GM23338 (cell line): ENCODE measurements around the gene SLC16A5. TPM values are rescaled to one million over a fixed set of nuclear protein-coding genes. Genes with fewer than 3 reads are reported as not detected.

ENCODE experiments used
- ATAC-seq: fragments of 200-7000 bp; cut with Tn5 transposase; 3 replicates; pipeline ENCODE4 v1.9.1; 2020
- DNase-seq: peaks from one replicate; pipeline ENCODE4 v3.0.0-alpha.2; 2015; ENCODE audit warnings: low spot score
- H2AFZ ChIP-seq: fragments of 200-600 bp; sonication (generic); 2 replicates; pipeline ENCODE4 v1.8.0; 2016; ENCODE audit warnings: antibody characterized with exemption, mild to moderate bottlenecking, moderate library complexity
- H3F3A ChIP-seq: fragments of 200-600 bp; sonication (generic); replicated peaks from 2 replicates; pipeline ENCODE4 v1.8.0; 2017; ENCODE audit warnings: antibody characterized with exemption, mixed run types, low read depth
- H3K27ac ChIP-seq: fragments of 200-600 bp; sonication (generic); 2 replicates; pipeline ENCODE4 v1.6.1; 2016; ENCODE audit warnings: low read depth
- H3K27me3 ChIP-seq: fragments of 200-600 bp; sonication (generic); 2 replicates; pipeline ENCODE4 v1.8.0; 2016; ENCODE audit warnings: mild to moderate bottlenecking, mixed run types, moderate library complexity; ENCODE audit not compliant: insufficient read depth
- H3K36me3 ChIP-seq: fragments of 200-600 bp; sonication (generic); 2 replicates; pipeline ENCODE4 v1.8.0; 2016; ENCODE audit warnings: mild to moderate bottlenecking; ENCODE audit not compliant: insufficient read depth
- H3K4me1 ChIP-seq: fragments of 200-600 bp; sonication (generic); 2 replicates; pipeline ENCODE4 v1.8.0; 2016; ENCODE audit warnings: mild to moderate bottlenecking, moderate library complexity; ENCODE audit not compliant: insufficient read depth
- H3K4me2 ChIP-seq: fragments of 200-600 bp; sonication (generic); 2 replicates; pipeline ENCODE4 v1.7.1; 2017; ENCODE audit warnings: mixed run types
- H3K4me3 ChIP-seq: fragments of 200-600 bp; sonication (generic); 2 replicates; pipeline ENCODE4 v1.6.1; 2016; ENCODE audit warnings: mixed run types
- H3K79me2 ChIP-seq: fragments of 200-600 bp; sonication (generic); replicated peaks from 2 replicates; pipeline ENCODE4 v1.8.0; 2017; ENCODE audit warnings: mild to moderate bottlenecking; ENCODE audit not compliant: insufficient read depth
- H3K9me2 ChIP-seq: fragments of 200-600 bp; sonication (generic); 2 replicates; pipeline ENCODE4 v1.8.0; 2017; ENCODE audit not compliant: insufficient read depth
- H4K20me1 ChIP-seq: fragments of 200-600 bp; sonication (generic); replicated peaks from 2 replicates; pipeline ENCODE4 v1.8.0; 2017; ENCODE audit warnings: mild to moderate bottlenecking; ENCODE audit not compliant: insufficient read depth
- H3K27ac Mint-ChIP-seq: 2 replicates; pipeline ENCODE4 v1.8.0; 2020; ENCODE audit warnings: inconsistent platforms, mild to moderate bottlenecking, moderate library complexity, mixed read lengths
- H3K27me3 Mint-ChIP-seq: 3 replicates; pipeline ENCODE4 v1.8.0; 2022; ENCODE audit warnings: low read depth, mild to moderate bottlenecking, moderate library complexity, mixed read lengths, inconsistent platforms; ENCODE audit not compliant: insufficient read depth, poor library complexity
- H3K36me3 Mint-ChIP-seq: 3 replicates; pipeline ENCODE4 v1.8.0; 2021; ENCODE audit warnings: low read depth, mild to moderate bottlenecking, inconsistent platforms, moderate library complexity, mixed read lengths
- H3K4me1 Mint-ChIP-seq: 3 replicates; pipeline ENCODE4 v1.8.0; 2020; ENCODE audit warnings: mild to moderate bottlenecking, inconsistent platforms, mixed read lengths
- H3K4me3 Mint-ChIP-seq: 3 replicates; pipeline ENCODE4 v1.8.0; 2021; ENCODE audit warnings: moderate library complexity, mild to moderate bottlenecking, inconsistent platforms, mixed read lengths
- H3K9me3 Mint-ChIP-seq: 3 replicates; pipeline ENCODE4 v1.8.0; 2020; ENCODE audit warnings: moderate library complexity, mild to moderate bottlenecking, inconsistent platforms, mixed read lengths
- CREB1 ChIP-seq: fragments of 250-450 bp; sonication (Bioruptor Pico); IDR thresholded peaks from 2 replicates; pipeline ENCODE4 v1.5.0; 2020; ENCODE audit warnings: low read depth, mild to moderate bottlenecking, moderate library complexity
- CTCF ChIP-seq, 2 experiments: fragments of 200-600 bp in 1 of 2; sonication (generic) in 1 of 2; conservative IDR thresholded peaks; 2 replicates each; pipeline versions ENCODE4 v1.5.1 to v1.6.1; 2016 to 2017; ENCODE audit warnings: antibody characterized with exemption in 2 of 2, low read depth in 2 of 2, mild to moderate bottlenecking in 2 of 2, moderate library complexity in 1 of 2
- EZH2 ChIP-seq: fragments of 200-600 bp; sonication (generic); IDR thresholded peaks from one replicate; pipeline ENCODE4 v1.8.0; 2017; ENCODE audit warnings: antibody characterized with exemption, mild to moderate bottlenecking, low read depth; ENCODE audit not compliant: unreplicated experiment
- EZH2phosphoT487 ChIP-seq: fragments of 200-600 bp; sonication (generic); IDR thresholded peaks from one replicate; pipeline ENCODE4 v1.8.1; 2018; ENCODE audit warnings: antibody characterized with exemption; ENCODE audit not compliant: unreplicated experiment
- JUNB ChIP-seq: IDR thresholded peaks from one replicate; pipeline ENCODE4 v1.6.1; 2016; ENCODE audit warnings: antibody characterized with exemption; ENCODE audit not compliant: unreplicated experiment
- NANOG ChIP-seq: IDR thresholded peaks from 2 replicates; pipeline ENCODE4 v1.6.1; 2016; ENCODE audit warnings: antibody characterized with exemption, borderline replicate concordance
- POLR2AphosphoS5 ChIP-seq: IDR thresholded peaks from 2 replicates; pipeline ENCODE4 v1.6.1; 2016; ENCODE audit warnings: antibody characterized with exemption, low read depth
- REST ChIP-seq: IDR thresholded peaks from one replicate; pipeline ENCODE4 v1.6.1; 2018; ENCODE audit warnings: antibody characterized with exemption; ENCODE audit not compliant: unreplicated experiment
- ZNF114 ChIP-seq: fragments of 250-450 bp; sonication (Bioruptor Pico); IDR thresholded peaks from 2 replicates; pipeline ENCODE4 v1.5.0; 2020; ENCODE audit warnings: mild to moderate bottlenecking, moderate library complexity
- ZNF331 ChIP-seq: fragments of 250-450 bp; sonication (Bioruptor Pico); IDR thresholded peaks from 2 replicates; pipeline ENCODE4 v1.5.0; 2020; ENCODE audit warnings: low read depth, mild to moderate bottlenecking, moderate library complexity
- ZNF462 ChIP-seq: fragments of 250-450 bp; sonication (Bioruptor Pico); IDR thresholded peaks from 2 replicates; pipeline ENCODE4 v1.5.0; 2020; ENCODE audit warnings: mild to moderate bottlenecking, moderate library complexity
- polyA plus RNA-seq: library from polyadenylated mRNA; unstranded; fragments of >200 nt; fragmentation: Nextera tagmentation; extraction: Ambion mirVana; gene quantifications from 2 replicates; pipeline ENCODE4 v1.2.1, GENCODE V29; 2016
- total RNA-seq: library from RNA; depleted of rRNA; stranded (reverse); fragments of >200 nt; shearing (Covaris generic); gene quantifications from 2 replicates; pipeline ENCODE4 v1.2.3, GENCODE V29; 2014

SLC16A5 gene
- total and polyA plus RNA-seq, 2 experiments from 2014 or later: 7.3 to 40.0 TPM

GRCh38 chr17:75151930-75152329 is 64.2 kb downstream of the SLC16A5 start (continued):
- TF ChIP-seq CREB1 (CRISPR knock-in tag): no peak
- no peak for TF ChIP-seq ZNF462 (CRISPR knock-in tag)
- no peak for TF ChIP-seq JUNB
- no peak for TF ChIP-seq ZNF114 (CRISPR knock-in tag)
- TF ChIP-seq NANOG: no peak
- no peak for TF ChIP-seq ZNF331
- no peak for TF ChIP-seq EZH2phosphoT487

GRCh38 chr17:75152523-75152921 is 64.8 kb downstream of the SLC16A5 start:
- Mint-ChIP-seq H3K27ac (peak overlapping the region; percentile 87), H3K9me3 (peaks cover 2% of the 10 kb centered on the region; the same call in 1 of the 3 replicates), H3K27me3 (peaks cover 19% of the 10 kb centered on the region), H3K4me3 (peak overlapping the region; percentile 93), H3K4me1 (peaks cover 31% of the 10 kb centered on the region), H3K36me3 (peaks cover 44% of the 10 kb centered on the region)
- Histone ChIP-seq H4K20me1 (peaks cover 47% of the 10 kb centered on the region), H3K9me2 (no peaks in the 10 kb centered on the region), H3K4me1 (peaks cover 27% of the 10 kb centered on the region), H3K4me2 (peak overlapping the region; percentile 79), H2AFZ (no peak overlapping the region), H3F3A (peaks cover 33% of the 10 kb centered on the region), H3K27me3 (no peaks in the 10 kb centered on the region), H3K4me3 (peak overlapping the region; percentile 63), H3K36me3 (peaks cover 16% of the 10 kb centered on the region), H3K79me2 (peaks cover 67% of the 10 kb centered on the region), H3K27ac (peak overlapping the region; percentile 15; the same call in 1 of the 2 replicates)
- ATAC-seq (no peak), DNase-seq (no peak)
- TF ChIP-seq EZH2: no peak
- no peak for TF ChIP-seq CREB1 (CRISPR knock-in tag)
- no peak for TF ChIP-seq REST
- TF ChIP-seq CTCF (conservative IDR thresholded peaks at IDR 0.05; ENCODE audit: low read depth in 2 of 2): no peak
- no peak for TF ChIP-seq JUNB
- TF ChIP-seq POLR2AphosphoS5: no peak
- TF ChIP-seq ZNF114 (CRISPR knock-in tag): no peak
- no peak for TF ChIP-seq EZH2phosphoT487
